ENCODE measurements around the gene TGFB1. TPM values are rescaled to one million over a fixed set of nuclear protein-coding genes. Genes with fewer than 3 reads are reported as not detected.
"Not testable (repeated sequence)": the region's sequence is repeated elsewhere in the genome, so short reads cannot be mapped to it uniquely, and the experiment has no call there.

TGFB1 gene
- total and polyA plus RNA-seq, 4 donors: 0.83 to 10.6 (median 6.9) TPM

GRCh38 chr19:41295499-41295898, 58.2 kb downstream of the TGFB1 start:
- peaks cover 24 to 94% (median 79%) of the 10 kb centered on the region in 4 donors for H3K36me3 ChIP-seq (ENCODE audit: control insufficient read depth in 4 of 4, insufficient read depth in 3 of 4, low read depth in 1 of 4, low read length in 3 of 4)
- no peak overlapping the region for H3K9ac ChIP-seq (ENCODE audit: low read depth in 1 of 2, low read length in 2 of 2)
- WGBS: 73% methylated on average over 6 of the region's 6 CpGs
- no peak overlapping the region for H3K4me3 ChIP-seq (ENCODE audit: low read depth in 1 of 3, low read length in 3 of 3)
- no peak for DNase-seq (ENCODE audit: low spot score)
- no peak overlapping the region for H3K27ac ChIP-seq (ENCODE audit: low read depth in 1 of 2, low read length in 2 of 2)
- TF ChIP-seq RAD21 (IDR thresholded peaks at IDR 0.05): no peak
- peaks cover 0 to 5% (median 1%) of the 10 kb centered on the region in 4 donors for H3K4me1 ChIP-seq (ENCODE audit: control insufficient read depth in 4 of 4, insufficient read depth in 4 of 4, low read length in 3 of 4)
- H3K9me3 ChIP-seq (ENCODE audit: control insufficient read depth in 4 of 4, low read length in 3 of 4): no peaks in the 10 kb centered on the region
- H3K27me3 ChIP-seq (ENCODE audit: control insufficient read depth in 4 of 4, insufficient read depth in 4 of 4, low read length in 3 of 4): no peaks in the 10 kb centered on the region

GRCh38 chr19:41294393-41294792, 59.3 kb downstream of the TGFB1 start:
- no peaks in the 10 kb centered on the region for H3K9me3 ChIP-seq (ENCODE audit: control insufficient read depth in 4 of 4, low read length in 3 of 4)
- H3K36me3 ChIP-seq (ENCODE audit: control insufficient read depth in 4 of 4, insufficient read depth in 3 of 4, low read depth in 1 of 4, low read length in 3 of 4): peaks cover 21 to 91% (median 77%) of the 10 kb centered on the region in 4 donors
- no peak overlapping the region for H3K9ac ChIP-seq (ENCODE audit: low read depth in 1 of 2, low read length in 2 of 2)
- TF ChIP-seq TAF1 (conservative IDR thresholded peaks at IDR 0.05): no peak
- TF ChIP-seq RXRA (IDR thresholded peaks at IDR 0.05): no peak
- no peak for TF ChIP-seq CTCF (IDR thresholded peaks at IDR 0.05; ENCODE audit: low read depth, low read length, missing input control)
- TF ChIP-seq FOXA2 (IDR thresholded peaks at IDR 0.05): no peak
- no peak for TF ChIP-seq HNF4G (IDR thresholded peaks at IDR 0.05)
- no peak for TF ChIP-seq ZBTB33 (IDR thresholded peaks at IDR 0.05)
- no peak for TF ChIP-seq RAD21 (IDR thresholded peaks at IDR 0.05)
- no peak for TF ChIP-seq EGR1 (IDR thresholded peaks at IDR 0.05; ENCODE audit: low read depth in 2 of 2)
- TF ChIP-seq REST (IDR thresholded peaks at IDR 0.05): no peak
- TF ChIP-seq NR2F2 (IDR thresholded peaks at IDR 0.05): no peak
- TF ChIP-seq YY1 (IDR thresholded peaks at IDR 0.05): no peak
- TF ChIP-seq FOXA1 (IDR thresholded peaks at IDR 0.05): no peak
- H3K27me3 ChIP-seq (ENCODE audit: control insufficient read depth in 4 of 4, insufficient read depth in 4 of 4, low read length in 3 of 4): no peaks in the 10 kb centered on the region
- no peak for DNase-seq (ENCODE audit: low spot score)
- 98% methylated on average over 10 of the region's 10 CpGs for WGBS
- H3K4me1 ChIP-seq (ENCODE audit: control insufficient read depth in 4 of 4, insufficient read depth in 4 of 4, low read length in 3 of 4): peaks cover 0 to 5% (median 1%) of the 10 kb centered on the region in 4 donors
- H3K27ac ChIP-seq (ENCODE audit: low read depth in 1 of 2, low read length in 2 of 2): no peak overlapping the region
- H3K4me3 ChIP-seq (ENCODE audit: low read depth in 1 of 3, low read length in 3 of 3): no peak overlapping the region

- not testable (repeated sequence) for H3K4me1 ChIP-seq (ENCODE audit: control insufficient read depth in 4 of 4, insufficient read depth in 4 of 4, low read length in 3 of 4); H3K9ac ChIP-seq (ENCODE audit: low read depth in 1 of 2, low read length in 2 of 2); DNase-seq (ENCODE audit: low spot score); H3K27ac ChIP-seq (ENCODE audit: low read depth in 1 of 2, low read length in 2 of 2); H3K9me3 ChIP-seq (ENCODE audit: control insufficient read depth in 4 of 4, low read length in 3 of 4); H3K27me3 ChIP-seq (ENCODE audit: control insufficient read depth in 4 of 4, insufficient read depth in 4 of 4, low read length in 3 of 4); H3K4me3 ChIP-seq (ENCODE audit: low read depth in 1 of 3, low read length in 3 of 3)
- WGBS: 97% methylated on average over 8 of the region's 8 CpGs
- peaks cover 25 to 75% (median 55%) of the 10 kb centered on the region in 4 donors for H3K36me3 ChIP-seq (ENCODE audit: control insufficient read depth in 4 of 4, insufficient read depth in 3 of 4, low read depth in 1 of 4, low read length in 3 of 4)
Measured at GRCh38 chr19:41289814-41290213, 63.9 kb downstream of the TGFB1 start.
